SK-N-SH (cell line): ENCODE measurements around the gene DISP1. TPM values are rescaled to one million over a fixed set of nuclear protein-coding genes. Genes with fewer than 3 reads are reported as not detected.

Source experiments
- CTCF ChIA-PET: fragments of 300-600, 350-600 bp; formaldehyde crosslinking; extraction: SDS; loops from one replicate; lab custom pipeline; 2021; lab: Yijun Ruan, JAX
- POLR2A ChIA-PET: fragments of 350-600 bp; sonication (Branson Sonifier 250); formaldehyde crosslinking; extraction: SDS; loops from one replicate; lab custom pipeline; 2020; ENCODE audit warnings: antibody characterized with exemption, inconsistent platforms; lab: Yijun Ruan, JAX
- DNase-seq: peaks from one replicate; pipeline ENCODE4 v3.0.0; 2012
- H2AFZ ChIP-seq: fragments of 200-600 bp; sonication (generic); 2 replicates; pipeline ENCODE4 v1.8.1; 2016; ENCODE audit warnings: antibody characterized with exemption, mild to moderate bottlenecking, low read depth
- H3F3A ChIP-seq: fragments of 200-600 bp; sonication (generic); replicated peaks from 2 replicates; pipeline ENCODE3; 2016; ENCODE audit warnings: antibody characterized with exemption, mild to moderate bottlenecking; ENCODE audit not compliant: insufficient read depth
- H3K27ac ChIP-seq, 2 experiments: fragments of 200-500 bp in 1 of 2; fragments of 200-600 bp in 1 of 2; sonication (Bioruptor generic) in 1 of 2; sonication (generic), shearing (Covaris generic) in 1 of 2; 2 replicates each; pipeline versions ENCODE4 v1.5.1 to v1.6.1; 2014 to 2016; ENCODE audit warnings: low read depth in 2 of 2, inconsistent platforms in 1 of 2, low read length in 1 of 2, mild to moderate bottlenecking in 1 of 2, mixed read lengths in 1 of 2
- H3K27me3 ChIP-seq: fragments of 200-600 bp; sonication (generic), shearing (Covaris generic); 2 replicates; pipeline ENCODE4 v1.6.1; 2016; ENCODE audit warnings: mixed run types; ENCODE audit not compliant: insufficient read depth
- H3K36me3 ChIP-seq, 2 experiments: fragments of 200-500 bp in 1 of 2; fragments of 200-600 bp in 1 of 2; sonication (Bioruptor generic) in 1 of 2; sonication (generic) in 1 of 2; replicated peaks in 1 of 2; 2 replicates each; pipeline versions ENCODE3 to v1.5.1; 2014 to 2016; ENCODE audit warnings: low read length in 1 of 2, mild to moderate bottlenecking in 1 of 2; ENCODE audit not compliant: insufficient read depth in 2 of 2, control insufficient read depth in 1 of 2
- H3K4me1 ChIP-seq, 2 experiments: fragments of 200-500 bp in 1 of 2; fragments of 200-600 bp in 1 of 2; sonication (Bioruptor generic) in 1 of 2; sonication (generic), shearing (Covaris generic) in 1 of 2; 2 replicates each; pipeline versions ENCODE4 v1.5.1 to v1.6.1; 2014 to 2016; ENCODE audit warnings: low read depth in 1 of 2, low read length in 1 of 2, mixed run types in 1 of 2; ENCODE audit not compliant: insufficient read depth in 2 of 2, control insufficient read depth in 1 of 2
- H3K4me2 ChIP-seq: fragments of 200-600 bp; sonication (generic), shearing (Covaris generic); 2 replicates; pipeline ENCODE4 v1.6.1; 2017; ENCODE audit warnings: mixed run types
- H3K4me3 ChIP-seq, 2 experiments: fragments of 200-500 bp in 1 of 2; fragments of 200-600 bp in 1 of 2; sonication (Bioruptor generic) in 1 of 2; sonication (generic), shearing (Covaris generic) in 1 of 2; 2 replicates each; pipeline versions ENCODE4 v1.5.1 to v1.8.1; 2014 to 2016; ENCODE audit warnings: low read depth in 2 of 2, inconsistent platforms in 1 of 2, low read length in 1 of 2, mild to moderate bottlenecking in 1 of 2, mixed read lengths in 1 of 2, moderate library complexity in 1 of 2
- H3K79me2 ChIP-seq: fragments of 200-600 bp; sonication (generic); 2 replicates; pipeline ENCODE4 v1.8.1; 2017; ENCODE audit warnings: mild to moderate bottlenecking; ENCODE audit not compliant: insufficient read depth
- H3K9ac ChIP-seq: fragments of 200-600 bp; sonication (generic); 2 replicates; pipeline ENCODE4 v1.6.1; 2017; ENCODE audit warnings: mixed run types
- H3K9me2 ChIP-seq: fragments of 200-600 bp; sonication (generic); 2 replicates; pipeline ENCODE4 v1.6.1; 2017; ENCODE audit warnings: mixed run types
- H3K9me3 ChIP-seq: fragments of 200-600 bp; sonication (generic); 2 replicates; pipeline ENCODE4 v1.6.1; 2017; ENCODE audit warnings: mixed run types, mild to moderate bottlenecking, moderate library complexity
- H4K20me1 ChIP-seq: fragments of 200-600 bp; sonication (generic); 2 replicates; pipeline ENCODE4 v1.6.1; 2017; ENCODE audit warnings: mild to moderate bottlenecking, mixed run types; ENCODE audit not compliant: insufficient read depth
- CHD2 ChIP-seq: fragments of 150-350 bp; IDR thresholded peaks from 2 replicates; pipeline ENCODE4 v1.6.1; 2018; ENCODE audit warnings: low read length; ENCODE audit not compliant: partially characterized antibody
- CTCF ChIP-seq: fragments of 200-600 bp; sonication (generic); IDR thresholded peaks from 2 replicates; pipeline ENCODE4 v1.6.1; 2017; ENCODE audit warnings: antibody characterized with exemption, mild to moderate bottlenecking, moderate library complexity
- ELF1 ChIP-seq: IDR thresholded peaks from 2 replicates; pipeline ENCODE4 v1.4.0; 2012
- EP300 ChIP-seq, 2 experiments: IDR thresholded peaks; 2 replicates each; pipeline versions ENCODE4 v1.4.0 to v1.6.1; 2012; ENCODE audit warnings: borderline replicate concordance in 1 of 2, low read depth in 1 of 2, low read length in 1 of 2
- EZH2phosphoT487 ChIP-seq: fragments of 200-600 bp; sonication (generic); IDR thresholded peaks from 2 replicates; pipeline ENCODE4 v1.6.1; 2017; ENCODE audit warnings: low read depth, mixed run types, mild to moderate bottlenecking, antibody characterized with exemption, moderate library complexity, borderline replicate concordance
- FOSL2 ChIP-seq: IDR thresholded peaks from 2 replicates; pipeline ENCODE4 v1.4.0; 2012; ENCODE audit warnings: low read depth, mild to moderate bottlenecking, moderate library complexity, borderline replicate concordance
- GABPA ChIP-seq: IDR thresholded peaks from 2 replicates; pipeline ENCODE4 v1.4.0; 2012; ENCODE audit warnings: low read depth, mild to moderate bottlenecking
- GATA2 ChIP-seq: sonication (generic); formaldehyde crosslinking; IDR thresholded peaks from 2 replicates; pipeline ENCODE4 v1.5.0; 2020; ENCODE audit warnings: mild to moderate bottlenecking, missing genetic modification reagents
- IRF3 ChIP-seq: fragments of 150-350 bp; IDR thresholded peaks from 2 replicates; pipeline ENCODE4 v1.6.1; 2016; ENCODE audit warnings: mild to moderate bottlenecking, low read depth, low read length
- JUND ChIP-seq: IDR thresholded peaks from 2 replicates; pipeline ENCODE4 v1.4.0; 2012
- MAX ChIP-seq: IDR thresholded peaks from 2 replicates; pipeline ENCODE4 v1.4.0; 2012; ENCODE audit warnings: low read depth
- MEF2A ChIP-seq: IDR thresholded peaks from 2 replicates; pipeline ENCODE4 v1.4.0; 2012; ENCODE audit warnings: low read depth, borderline replicate concordance
- MXI1 ChIP-seq: IDR thresholded peaks from 2 replicates; pipeline ENCODE4 v1.6.1; 2012; ENCODE audit warnings: mild to moderate bottlenecking, low read depth, low read length, improper control_type of control experiment
- NFIC ChIP-seq: IDR thresholded peaks from 2 replicates; pipeline ENCODE4 v1.4.0; 2012; ENCODE audit warnings: borderline replicate concordance
- NRF1 ChIP-seq: IDR thresholded peaks from 2 replicates; pipeline ENCODE4 v1.6.1; 2012; ENCODE audit warnings: low read depth, mild to moderate bottlenecking, low read length
- POLR2AphosphoS5 ChIP-seq: IDR thresholded peaks from 2 replicates; pipeline ENCODE4 v1.6.1; 2012; ENCODE audit warnings: low read depth, low read length
- RAD21 ChIP-seq: IDR thresholded peaks from 2 replicates; pipeline ENCODE4 v1.6.1; 2012; ENCODE audit warnings: mild to moderate bottlenecking, low read length
- RCOR1 ChIP-seq: fragments of 150-350 bp; IDR thresholded peaks from 2 replicates; pipeline ENCODE4 v1.6.1; 2017; ENCODE audit warnings: antibody characterized with exemption, low read length
- RFX5 ChIP-seq: IDR thresholded peaks from 2 replicates; pipeline ENCODE4 v1.6.1; 2012; ENCODE audit warnings: mild to moderate bottlenecking, improper control_type of control experiment, low read length
- SIN3A ChIP-seq: IDR thresholded peaks from 2 replicates; pipeline ENCODE4 v1.6.1; 2012; ENCODE audit warnings: low read depth, mild to moderate bottlenecking, low read length, moderate library complexity, borderline replicate concordance
- SMC3 ChIP-seq: IDR thresholded peaks from 2 replicates; pipeline ENCODE4 v1.6.1; 2012; ENCODE audit warnings: low read depth, low read length, improper control_type of control experiment
- TEAD4 ChIP-seq: IDR thresholded peaks from 2 replicates; pipeline ENCODE4 v1.4.0; 2012; ENCODE audit warnings: mild to moderate bottlenecking, borderline replicate concordance; ENCODE audit not compliant: insufficient read depth
- USF1 ChIP-seq: IDR thresholded peaks from 2 replicates; pipeline ENCODE4 v1.4.0; 2012; ENCODE audit warnings: low read depth, borderline replicate concordance
- YY1 ChIP-seq: IDR thresholded peaks from 2 replicates; pipeline ENCODE4 v1.4.0; 2012; ENCODE audit warnings: low read depth, mild to moderate bottlenecking
- WGBS: methylation state at CpG from one replicate; pipeline ENCODE4 v1.1.6; 2017; ENCODE audit warnings: low lambda C conversion rate; 5-methylcytosine and 5-hydroxymethylcytosine counted together
- polyA plus RNA-seq, 3 experiments: library from polyadenylated mRNA; depleted of rRNA; stranded (reverse); fragments of >200 nt; gene quantifications; 2 replicates each; pipeline ENCODE4 v1.2.3, GENCODE V29; 2012

The DISP1 gene
- polyA plus RNA-seq, 1 of the 3 experiments (the other 2 are of a cell fraction), result 4.4 TPM

- no peak for TF ChIP-seq RFX5
- TF ChIP-seq TEAD4, result peak; percentile 69; the same call in 1 of the 2 replicates
- TF ChIP-seq MAX, result peak; percentile 79
- TF ChIP-seq GABPA, result 0 out of 2 replicates have a peak, but pooled peaks have one; percentile 14
- TF ChIP-seq POLR2AphosphoS5, result peak; percentile 75
- no peak for TF ChIP-seq EZH2phosphoT487
- peak; percentile 79; the same call in 1 of the 2 replicates for TF ChIP-seq SIN3A
- TF ChIP-seq YY1, result 0 out of 2 replicates have a peak, but pooled peaks have one; percentile 32
- no peak for TF ChIP-seq SMC3
- TF ChIP-seq ELF1, result no peak; the same call in 1 of the 2 replicates
- TF ChIP-seq RAD21, result no peak
- TF ChIP-seq NFIC, result peak; percentile 91
- TF ChIP-seq NRF1, result no peak
- no peak for TF ChIP-seq IRF3
- no peak for TF ChIP-seq CHD2
- TF ChIP-seq RCOR1, result no peak
- no peak for TF ChIP-seq MXI1
These were observed 2.7 kb downstream of the DISP1 start (continued) for GRCh38 chr1:222817529-222817928.

GRCh38 chr1:222818171-222818570 lies 3.3 kb downstream of the DISP1 start:
- 100% methylated on average over 1 of the region's 1 CpG for WGBS
- ChIA-PET CTCF (no interaction called here), POLR2A (no interaction called here)
- DNase-seq, result no peak
- peak overlapping the region; percentile 54 to 73; a peak in 3 of 4 replicates for H3K27ac ChIP-seq
- no peak overlapping the region for H3K4me3 ChIP-seq
- H3F3A ChIP-seq, result peaks cover 22% of the 10 kb centered on the region
- H3K79me2 ChIP-seq, result peaks cover 58% of the 10 kb centered on the region
- peaks cover 15 to 25% of the 10 kb centered on the region in 2 experiments; a peak in 2 of 4 replicates for H3K4me1 ChIP-seq
- no peaks in the 10 kb centered on the region for H3K9me3 ChIP-seq
- H3K27me3 ChIP-seq, result no peaks in the 10 kb centered on the region
- H2AFZ ChIP-seq, result no peak overlapping the region
- no peak overlapping the region for H3K9ac ChIP-seq
- H3K9me2 ChIP-seq, result no peaks in the 10 kb centered on the region
- H4K20me1 ChIP-seq, result peaks cover 5% of the 10 kb centered on the region
- no peaks in the 10 kb centered on the region for H3K36me3 ChIP-seq
- H3K4me2 ChIP-seq, result peak overlapping the region; percentile 64
- no peak for TF ChIP-seq TEAD4
- no peak for TF ChIP-seq NFIC
- no peak for TF ChIP-seq RAD21
- no peak for TF ChIP-seq GATA2
- no peak for TF ChIP-seq SIN3A
- TF ChIP-seq EZH2phosphoT487, result no peak
- TF ChIP-seq JUND, result no peak
- TF ChIP-seq MXI1, result no peak
- TF ChIP-seq MAX, result no peak
- TF ChIP-seq MEF2A, result no peak
- no peak for TF ChIP-seq EP300 (IDR thresholded peaks at IDR 0.05; ENCODE audit: borderline replicate concordance in 1 of 2, low read depth in 1 of 2, low read length in 1 of 2)
- TF ChIP-seq CTCF, result no peak
- no peak for TF ChIP-seq USF1
- TF ChIP-seq FOSL2, result no peak
- no peak for TF ChIP-seq YY1
- no peak for TF ChIP-seq NRF1
